NCI-H345 (cell line): ENCODE measurements around the gene FURIN.
"Not testable (repeated sequence)": the region's sequence is repeated elsewhere in the genome, so short reads cannot be mapped to it uniquely, and the experiment has no call there.

Source experiments
- DNase-seq: peaks from one replicate; lab custom pipeline; 2025; lab: John Stamatoyannopoulos, UW

FURIN gene

DNA sequence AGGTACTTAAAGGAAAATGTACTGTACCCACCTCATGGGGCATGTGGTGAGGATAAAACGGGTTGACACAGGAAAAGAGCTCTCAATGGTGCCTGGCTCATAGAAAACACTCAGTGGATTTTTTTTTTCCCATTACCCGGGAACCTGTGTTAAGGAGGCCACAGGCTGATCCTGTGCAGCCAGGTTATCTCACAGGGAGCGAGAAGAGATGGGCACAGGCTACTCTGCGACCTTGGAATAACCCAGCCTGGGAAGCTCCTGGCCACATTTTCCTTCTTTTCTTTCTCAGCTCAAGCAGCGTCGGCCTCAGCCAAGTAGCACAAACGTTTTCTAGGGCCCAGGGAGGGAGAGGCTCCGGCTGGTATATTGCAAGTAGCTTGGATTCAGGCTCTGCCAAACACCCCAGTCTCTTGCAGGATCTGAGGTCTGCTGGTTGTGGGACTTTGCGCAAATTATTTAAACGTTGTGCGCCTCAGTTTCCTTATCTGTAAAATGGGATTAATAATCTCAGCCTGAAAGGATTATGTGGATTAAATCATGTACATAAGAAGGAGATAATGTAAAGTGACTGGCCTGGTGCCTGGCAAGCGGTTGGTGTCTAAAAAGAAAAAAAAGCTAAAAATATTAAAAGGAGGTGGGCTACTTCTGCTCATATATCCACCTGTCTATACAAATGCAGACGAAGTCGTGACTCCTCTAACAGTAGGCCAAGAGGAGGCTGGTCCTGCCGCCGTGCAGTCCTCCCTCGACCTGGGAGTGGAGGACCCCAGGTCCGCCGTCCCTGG lies 2.2 kb downstream of the FURIN start:
- no peak for DNase-seq

DNA sequence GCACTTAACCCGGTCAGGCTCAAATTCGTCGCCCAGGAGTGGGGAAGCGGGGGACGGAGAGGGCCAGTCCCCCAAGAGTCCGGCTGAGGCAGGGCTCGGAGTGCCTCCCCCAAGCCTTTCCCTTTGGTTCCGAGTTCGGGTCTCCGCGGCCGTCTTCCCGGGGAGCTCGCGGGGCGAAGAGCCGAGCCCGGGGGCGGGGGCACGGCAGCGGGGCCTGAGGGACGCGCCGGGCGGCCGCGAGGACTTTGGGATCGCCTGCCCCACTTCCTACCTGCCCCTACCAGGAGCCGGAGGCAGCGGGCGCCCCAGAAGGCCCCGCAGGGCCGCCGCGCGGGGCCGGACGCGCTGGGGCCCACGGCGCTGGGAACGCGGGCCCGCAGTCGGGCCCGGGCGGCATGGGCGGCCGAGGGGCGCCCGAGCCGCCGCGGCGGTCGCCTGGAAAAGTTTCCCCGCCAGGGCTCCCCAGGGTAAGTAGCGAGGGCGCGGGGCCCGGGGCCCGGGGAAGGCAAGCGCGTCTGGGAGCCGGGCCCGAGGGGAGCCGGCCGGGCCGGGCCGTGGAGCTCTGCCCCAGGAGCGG lies 2.8 kb downstream of the FURIN start:
- no peak for DNase-seq

GRCh38 chr15:90871716-90872485 lies 3.5 kb downstream of the FURIN start:
- DNase-seq, result no peak

- DNase-seq, result no peak
Observed at GRCh38 chr15:90872486-90873184, 4.2 kb downstream of the FURIN start.

DNA sequence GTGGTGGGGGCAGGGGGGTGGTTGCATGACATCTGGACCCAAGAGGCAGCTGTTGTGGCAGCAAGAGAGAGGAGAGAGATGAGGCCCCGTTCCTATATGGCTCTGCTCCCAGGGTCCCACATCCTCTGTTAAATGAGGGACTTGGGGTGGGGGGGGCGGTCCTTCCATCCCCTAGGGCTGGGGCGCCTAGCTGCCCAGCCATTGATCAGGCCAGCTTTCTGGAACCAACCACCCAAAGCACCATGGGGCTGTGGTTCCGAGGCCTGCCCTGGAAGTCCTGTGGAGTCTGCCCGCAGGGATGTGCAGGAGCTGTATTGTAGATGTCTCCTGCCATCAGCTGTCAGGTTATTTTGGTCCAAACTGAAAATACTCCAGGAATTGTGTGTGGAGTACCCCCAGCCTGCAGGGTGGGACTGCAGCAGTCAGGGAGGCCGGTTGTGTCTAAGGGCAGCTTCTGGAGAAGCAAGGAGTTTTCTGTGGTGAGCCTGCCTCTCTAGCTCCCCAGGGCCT lies 5.2 kb downstream of the FURIN start:
- DNase-seq, result no peak

DNA sequence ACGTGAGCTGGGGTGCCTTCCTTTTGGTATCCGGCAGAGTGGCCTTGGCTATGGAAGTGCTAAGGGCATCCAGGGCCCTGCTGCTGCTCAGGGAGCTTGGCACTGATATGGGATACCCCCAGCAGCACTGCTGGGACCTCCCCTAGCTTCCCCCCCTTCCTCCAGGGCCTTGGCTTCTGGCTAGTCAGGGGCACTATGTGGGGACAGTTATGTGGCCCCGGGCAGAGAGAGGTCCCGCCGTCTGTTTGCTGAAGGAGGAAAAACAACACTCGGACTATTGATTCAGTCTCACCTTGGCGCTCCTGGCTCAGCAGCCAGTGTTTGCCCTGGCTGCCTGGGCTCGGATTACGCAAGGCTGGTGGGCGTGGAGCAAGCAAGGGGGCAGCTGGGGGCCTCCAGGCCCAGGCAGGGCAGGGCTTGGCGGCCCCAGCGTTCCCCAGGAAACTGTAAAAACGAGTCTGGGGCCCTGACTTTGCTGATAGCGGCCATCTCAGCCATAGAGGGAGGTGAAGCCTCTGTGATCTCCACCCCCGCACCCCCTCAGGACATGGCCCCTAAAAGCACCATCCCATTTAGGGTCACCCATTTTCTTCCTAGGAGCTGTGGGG lies 5.7 kb downstream of the FURIN start:
- no peak for DNase-seq

GRCh38 chr15:90874986-90875385 lies 6.6 kb downstream of the FURIN start:
- DNase-seq, result not testable (repeated sequence)

DNA sequence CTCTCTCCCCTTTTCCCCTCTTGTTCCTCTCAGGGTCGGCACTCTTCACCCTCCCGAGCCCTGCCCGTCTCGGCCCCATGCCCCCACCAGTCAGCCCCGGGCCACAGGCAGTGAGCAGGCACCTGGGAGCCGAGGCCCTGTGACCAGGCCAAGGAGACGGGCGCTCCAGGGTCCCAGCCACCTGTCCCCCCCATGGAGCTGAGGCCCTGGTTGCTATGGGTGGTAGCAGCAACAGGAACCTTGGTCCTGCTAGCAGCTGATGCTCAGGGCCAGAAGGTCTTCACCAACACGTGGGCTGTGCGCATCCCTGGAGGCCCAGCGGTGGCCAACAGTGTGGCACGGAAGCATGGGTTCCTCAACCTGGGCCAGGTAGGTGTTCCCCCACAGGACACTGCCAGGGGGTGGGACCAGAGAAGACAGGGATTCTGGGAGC lies 7.2 kb downstream of the FURIN start:
- no peak for DNase-seq

DNA sequence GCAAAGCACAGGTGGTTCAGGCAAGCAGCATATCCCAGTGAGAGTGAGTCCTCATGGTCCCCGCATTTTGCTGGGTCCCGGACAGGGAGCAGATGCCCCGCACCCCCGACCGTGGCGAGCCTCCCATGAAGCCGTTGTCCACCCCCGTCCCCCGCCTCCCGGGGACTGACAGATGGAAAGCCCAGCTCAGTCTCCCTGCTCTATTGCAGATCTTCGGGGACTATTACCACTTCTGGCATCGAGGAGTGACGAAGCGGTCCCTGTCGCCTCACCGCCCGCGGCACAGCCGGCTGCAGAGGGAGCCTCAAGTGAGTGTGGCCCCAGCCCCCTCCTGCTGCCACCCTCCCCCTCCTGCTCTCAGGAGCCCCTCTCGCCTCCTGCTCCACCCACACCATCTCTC lies 7.7 kb downstream of the FURIN start:
- DNase-seq, result no peak

- DNase-seq, result no peak
Observed at GRCh38 chr15:90876512-90877170, 8.3 kb downstream of the FURIN start.

DNA sequence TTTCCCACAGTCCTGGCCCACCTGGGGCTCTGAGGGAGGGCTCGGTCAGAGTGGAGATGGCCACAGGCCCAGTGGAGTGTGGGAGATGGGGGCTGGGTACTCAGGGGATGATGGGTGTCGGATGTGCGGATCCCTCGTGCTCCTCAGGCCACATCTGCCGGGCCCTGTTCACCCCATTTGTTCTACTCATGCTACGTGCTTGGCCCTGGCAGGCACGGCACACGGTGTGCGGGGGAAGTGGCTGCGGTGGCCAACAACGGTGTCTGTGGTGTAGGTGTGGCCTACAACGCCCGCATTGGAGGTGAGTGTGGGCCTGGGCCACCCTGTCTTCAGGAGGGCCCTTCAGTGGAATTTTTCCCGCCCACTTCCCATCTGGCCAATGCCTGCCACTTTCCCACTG lies 8.9 kb downstream of the FURIN start:
- DNase-seq, result no peak

DNA sequence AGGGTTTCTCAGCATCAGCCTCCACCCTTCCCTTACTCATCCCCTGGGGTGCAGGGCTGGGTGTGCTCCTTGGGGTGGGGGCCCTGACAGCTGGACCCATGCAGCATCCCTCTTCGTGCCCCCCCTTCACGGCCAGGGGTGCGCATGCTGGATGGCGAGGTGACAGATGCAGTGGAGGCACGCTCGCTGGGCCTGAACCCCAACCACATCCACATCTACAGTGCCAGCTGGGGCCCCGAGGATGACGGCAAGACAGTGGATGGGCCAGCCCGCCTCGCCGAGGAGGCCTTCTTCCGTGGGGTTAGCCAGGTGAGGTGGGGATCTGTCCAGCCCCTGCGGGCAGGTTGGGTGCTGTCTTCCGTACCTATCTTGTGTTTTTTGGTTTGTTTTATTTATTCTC lies 9.6 kb downstream of the FURIN start:
- DNase-seq, result no peak

DNA sequence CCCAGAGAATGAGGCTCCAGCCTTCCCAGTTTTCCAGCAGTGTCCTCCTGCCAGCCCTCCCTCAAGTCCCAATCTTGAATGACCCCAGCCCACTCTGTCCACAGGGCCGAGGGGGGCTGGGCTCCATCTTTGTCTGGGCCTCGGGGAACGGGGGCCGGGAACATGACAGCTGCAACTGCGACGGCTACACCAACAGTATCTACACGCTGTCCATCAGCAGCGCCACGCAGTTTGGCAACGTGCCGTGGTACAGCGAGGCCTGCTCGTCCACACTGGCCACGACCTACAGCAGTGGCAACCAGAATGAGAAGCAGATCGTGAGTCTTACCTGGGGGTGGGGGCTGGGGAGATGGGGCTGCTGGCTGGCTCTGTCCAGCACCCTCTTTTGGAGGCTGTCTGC lies 10.3 kb downstream of the FURIN start:
- DNase-seq, result no peak

GRCh38 chr15:90879730-90880366 lies 11.5 kb downstream of the FURIN start:
- no peak for DNase-seq

DNA sequence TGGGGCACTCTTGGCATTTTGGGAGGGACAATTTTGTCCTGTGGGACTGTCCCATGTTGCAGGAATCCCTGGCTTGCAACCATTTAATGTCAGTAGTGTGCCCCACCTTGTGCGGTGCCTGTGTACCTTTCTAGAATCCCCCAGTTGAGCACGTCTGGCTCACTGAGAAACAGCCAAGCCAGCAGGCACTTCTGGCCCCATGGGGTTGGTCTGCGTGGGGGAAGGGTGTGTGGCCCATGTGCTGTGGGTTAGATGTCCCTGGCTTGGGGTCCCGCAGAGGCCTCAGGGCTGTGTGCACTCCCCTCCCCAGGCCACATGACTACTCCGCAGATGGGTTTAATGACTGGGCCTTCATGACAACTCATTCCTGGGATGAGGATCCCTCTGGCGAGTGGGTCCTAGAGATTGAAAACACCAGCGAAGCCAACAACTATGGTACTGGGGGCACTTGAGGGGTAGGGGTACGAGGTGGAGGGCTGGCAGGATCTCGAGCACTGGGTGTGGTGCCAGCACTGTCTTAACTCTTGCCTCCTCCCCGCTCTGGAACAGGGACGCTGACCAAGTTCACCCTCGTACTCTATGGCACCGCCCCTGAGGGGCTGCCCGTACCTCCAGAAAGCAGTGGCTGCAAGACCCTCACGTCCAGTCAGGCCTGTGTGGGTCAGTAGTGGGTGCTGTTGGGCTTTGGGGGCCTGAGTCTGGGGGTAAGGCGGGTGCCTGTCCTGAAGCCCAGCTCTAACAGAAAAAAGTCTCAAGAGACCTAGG lies 12.2 kb downstream of the FURIN start:
- DNase-seq, result no peak

DNA sequence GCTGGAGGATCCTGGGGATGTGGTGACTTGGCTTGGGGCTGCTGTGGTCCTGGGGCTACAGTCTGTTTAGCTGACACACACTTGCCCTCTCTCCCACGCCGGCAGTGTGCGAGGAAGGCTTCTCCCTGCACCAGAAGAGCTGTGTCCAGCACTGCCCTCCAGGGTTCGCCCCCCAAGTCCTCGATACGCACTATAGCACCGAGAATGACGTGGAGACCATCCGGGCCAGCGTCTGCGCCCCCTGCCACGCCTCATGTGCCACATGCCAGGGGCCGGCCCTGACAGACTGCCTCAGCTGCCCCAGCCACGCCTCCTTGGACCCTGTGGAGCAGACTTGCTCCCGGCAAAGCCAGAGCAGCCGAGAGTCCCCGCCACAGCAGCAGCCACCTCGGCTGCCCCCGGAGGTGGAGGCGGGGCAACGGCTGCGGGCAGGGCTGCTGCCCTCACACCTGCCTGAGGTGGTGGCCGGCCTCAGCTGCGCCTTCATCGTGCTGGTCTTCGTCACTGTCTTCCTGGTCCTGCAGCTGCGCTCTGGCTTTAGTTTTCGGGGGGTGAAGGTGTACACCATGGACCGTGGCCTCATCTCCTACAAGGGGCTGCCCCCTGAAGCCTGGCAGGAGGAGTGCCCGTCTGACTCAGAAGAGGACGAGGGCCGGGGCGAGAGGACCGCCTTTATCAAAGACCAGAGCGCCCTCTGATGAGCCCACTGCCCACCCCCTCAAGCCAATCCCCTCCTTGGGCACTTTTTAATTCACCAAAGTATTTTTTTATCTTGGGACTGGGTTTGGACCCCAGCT lies 13.0 kb downstream of the FURIN start:
- DNase-seq, result no peak

DNA sequence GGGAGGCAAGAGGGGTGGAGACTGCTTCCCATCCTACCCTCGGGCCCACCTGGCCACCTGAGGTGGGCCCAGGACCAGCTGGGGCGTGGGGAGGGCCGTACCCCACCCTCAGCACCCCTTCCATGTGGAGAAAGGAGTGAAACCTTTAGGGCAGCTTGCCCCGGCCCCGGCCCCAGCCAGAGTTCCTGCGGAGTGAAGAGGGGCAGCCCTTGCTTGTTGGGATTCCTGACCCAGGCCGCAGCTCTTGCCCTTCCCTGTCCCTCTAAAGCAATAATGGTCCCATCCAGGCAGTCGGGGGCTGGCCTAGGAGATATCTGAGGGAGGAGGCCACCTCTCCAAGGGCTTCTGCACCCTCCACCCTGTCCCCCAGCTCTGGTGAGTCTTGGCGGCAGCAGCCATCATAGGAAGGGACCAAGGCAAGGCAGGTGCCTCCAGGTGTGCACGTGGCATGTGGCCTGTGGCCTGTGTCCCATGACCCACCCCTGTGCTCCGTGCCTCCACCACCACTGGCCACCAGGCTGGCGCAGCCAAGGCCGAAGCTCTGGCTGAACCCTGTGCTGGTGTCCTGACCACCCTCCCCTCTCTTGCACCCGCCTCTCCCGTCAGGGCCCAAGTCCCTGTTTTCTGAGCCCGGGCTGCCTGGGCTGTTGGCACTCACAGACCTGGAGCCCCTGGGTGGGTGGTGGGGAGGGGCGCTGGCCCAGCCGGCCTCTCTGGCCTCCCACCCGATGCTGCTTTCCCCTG lies 13.8 kb downstream of the FURIN start:
- no peak for DNase-seq

DNA sequence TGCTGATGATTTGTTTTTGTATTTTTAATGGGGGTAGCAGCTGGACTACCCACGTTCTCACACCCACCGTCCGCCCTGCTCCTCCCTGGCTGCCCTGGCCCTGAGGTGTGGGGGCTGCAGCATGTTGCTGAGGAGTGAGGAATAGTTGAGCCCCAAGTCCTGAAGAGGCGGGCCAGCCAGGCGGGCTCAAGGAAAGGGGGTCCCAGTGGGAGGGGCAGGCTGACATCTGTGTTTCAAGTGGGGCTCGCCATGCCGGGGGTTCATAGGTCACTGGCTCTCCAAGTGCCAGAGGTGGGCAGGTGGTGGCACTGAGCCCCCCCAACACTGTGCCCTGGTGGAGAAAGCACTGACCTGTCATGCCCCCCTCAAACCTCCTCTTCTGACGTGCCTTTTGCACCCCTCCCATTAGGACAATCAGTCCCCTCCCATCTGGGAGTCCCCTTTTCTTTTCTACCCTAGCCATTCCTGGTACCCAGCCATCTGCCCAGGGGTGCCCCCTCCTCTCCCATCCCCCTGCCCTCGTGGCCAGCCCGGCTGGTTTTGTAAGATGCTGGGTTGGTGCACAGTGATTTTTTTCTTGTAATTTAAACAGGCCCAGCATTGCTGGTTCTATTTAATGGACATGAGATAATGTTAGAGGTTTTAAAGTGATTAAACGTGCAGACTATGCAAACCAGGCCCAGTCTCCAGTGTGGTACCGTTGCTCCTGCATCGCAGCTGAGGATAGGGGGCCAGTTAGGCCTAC lies 14.6 kb downstream of the FURIN start:
- DNase-seq, result no peak
